ENCODE measurements around the gene RILP.

Gene RILP

GRCh38 chr17:1623057-1623630, 26.5 kb downstream of the RILP start:
- TF ChIP-seq, protein P1, sequence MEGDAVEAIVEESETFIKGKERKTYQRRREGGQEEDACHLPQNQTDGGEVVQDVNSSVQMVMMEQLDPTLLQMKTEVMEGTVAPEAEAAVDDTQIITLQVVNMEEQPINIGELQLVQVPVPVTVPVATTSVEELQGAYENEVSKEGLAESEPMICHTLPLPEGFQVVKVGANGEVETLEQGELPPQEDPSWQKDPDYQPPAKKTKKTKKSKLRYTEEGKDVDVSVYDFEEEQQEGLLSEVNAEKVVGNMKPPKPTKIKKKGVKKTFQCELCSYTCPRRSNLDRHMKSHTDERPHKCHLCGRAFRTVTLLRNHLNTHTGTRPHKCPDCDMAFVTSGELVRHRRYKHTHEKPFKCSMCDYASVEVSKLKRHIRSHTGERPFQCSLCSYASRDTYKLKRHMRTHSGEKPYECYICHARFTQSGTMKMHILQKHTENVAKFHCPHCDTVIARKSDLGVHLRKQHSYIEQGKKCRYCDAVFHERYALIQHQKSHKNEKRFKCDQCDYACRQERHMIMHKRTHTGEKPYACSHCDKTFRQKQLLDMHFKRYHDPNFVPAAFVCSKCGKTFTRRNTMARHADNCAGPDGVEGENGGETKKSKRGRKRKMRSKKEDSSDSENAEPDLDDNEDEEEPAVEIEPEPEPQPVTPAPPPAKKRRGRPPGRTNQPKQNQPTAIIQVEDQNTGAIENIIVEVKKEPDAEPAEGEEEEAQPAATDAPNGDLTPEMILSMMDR (IDR thresholded peaks at IDR 0.05; ENCODE audit: low read depth, low read length), result no peak
- H3K27ac ChIP-seq, result no peak overlapping the region
- no peak overlapping the region for H3K4me3 ChIP-seq (ENCODE audit: low read depth, low read length)
- H3K36me3 ChIP-seq, result peaks cover 9% of the 10 kb centered on the region
- no peaks in the 10 kb centered on the region for H3K9me3 ChIP-seq (ENCODE audit: severe bottlenecking)
- H3K27me3 ChIP-seq (ENCODE audit: insufficient read depth, low read depth, severe bottlenecking), result no peaks in the 10 kb centered on the region
- DNase-seq, result no peak

GRCh38 chr17:1621273-1621954, 28.3 kb downstream of the RILP start:
- no peak overlapping the region for H3K27ac ChIP-seq
- no peak overlapping the region for H3K4me3 ChIP-seq (ENCODE audit: low read depth, low read length)
- H3K27me3 ChIP-seq (ENCODE audit: insufficient read depth, low read depth, severe bottlenecking), result no peaks in the 10 kb centered on the region
- TF ChIP-seq, protein P1 (IDR thresholded peaks at IDR 0.05; ENCODE audit: low read depth, low read length), result no peak
- peaks cover 9% of the 10 kb centered on the region for H3K36me3 ChIP-seq
- DNase-seq, result no peak
- no peaks in the 10 kb centered on the region for H3K9me3 ChIP-seq (ENCODE audit: severe bottlenecking)

GRCh38 chr17:1620486-1620885, 29.2 kb downstream of the RILP start:
- H3K36me3 ChIP-seq, result peaks cover 8% of the 10 kb centered on the region
- H3K27me3 ChIP-seq (ENCODE audit: insufficient read depth, low read depth, severe bottlenecking), result no peaks in the 10 kb centered on the region
- no peak overlapping the region for H3K27ac ChIP-seq
- no peak for DNase-seq
- TF ChIP-seq, protein P1 (IDR thresholded peaks at IDR 0.05; ENCODE audit: low read depth, low read length), result no peak
- H3K4me3 ChIP-seq (ENCODE audit: low read depth, low read length), result no peak overlapping the region
- no peaks in the 10 kb centered on the region for H3K9me3 ChIP-seq (ENCODE audit: severe bottlenecking)

DNA sequence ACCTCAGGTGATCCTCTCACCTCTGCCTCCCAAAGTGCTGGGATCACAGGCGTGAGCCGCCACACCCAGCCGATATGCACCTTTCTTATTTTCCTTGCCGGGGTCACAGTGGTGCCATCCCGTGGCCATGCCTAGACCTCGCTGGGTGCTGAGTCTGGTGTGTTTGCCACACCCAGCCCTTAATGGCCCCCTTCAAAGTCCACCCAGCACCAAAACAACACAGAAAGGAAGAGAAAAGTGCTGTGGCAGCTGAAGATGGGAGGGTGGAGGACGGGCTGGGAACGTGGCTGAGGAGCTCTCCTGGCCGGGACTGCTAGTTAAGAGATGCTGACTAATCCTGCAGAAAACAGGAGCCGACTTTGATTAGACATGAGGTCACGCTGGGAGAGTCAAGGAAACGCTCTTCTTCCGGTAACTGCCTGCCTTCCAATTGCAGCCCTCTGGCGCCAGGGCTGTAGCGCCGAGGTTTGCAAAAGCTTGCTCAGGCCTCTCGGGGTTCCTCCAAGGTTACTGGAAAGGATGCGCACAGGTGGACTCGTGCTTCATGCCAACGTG, 32.0 kb downstream of the RILP start:
- TF ChIP-seq, protein P1 (IDR thresholded peaks at IDR 0.05; ENCODE audit: low read depth, low read length), result no peak
- Histone ChIP-seq H3K4me3 (ENCODE audit: low read depth, low read length) (no peak overlapping the region), H3K27ac (no peak overlapping the region), H3K36me3 (peaks cover 6% of the 10 kb centered on the region; the same call in 1 of the 2 replicates), H3K9me3 (ENCODE audit: severe bottlenecking) (no peaks in the 10 kb centered on the region), H3K27me3 (ENCODE audit: insufficient read depth, low read depth, severe bottlenecking) (no peaks in the 10 kb centered on the region)
- DNase-seq, result no peak

GRCh38 chr17:1616101-1616500, 33.6 kb downstream of the RILP start:
- Histone ChIP-seq H3K27ac (no peak overlapping the region), H3K9me3 (ENCODE audit: severe bottlenecking) (no peaks in the 10 kb centered on the region), H3K36me3 (peaks cover 14% of the 10 kb centered on the region), H3K27me3 (ENCODE audit: insufficient read depth, low read depth, severe bottlenecking) (no peaks in the 10 kb centered on the region), H3K4me3 (ENCODE audit: low read depth, low read length) (no peak overlapping the region)
- no peak for DNase-seq
- TF ChIP-seq, protein P1 (IDR thresholded peaks at IDR 0.05; ENCODE audit: low read depth, low read length), result no peak
